Endothelial cell of umbilical vein (primary cell): ENCODE results near the gene SEMA5A. TPM values are rescaled to one million over a fixed set of nuclear protein-coding genes. Genes with fewer than 3 reads are reported as not detected.

Experiments used
- BruUV-seq: library from RNA; stranded (reverse); fragments of 400-500 nt; replicated peaks from 2 replicates; lab custom pipeline; 2021; lab: Mats Ljungman, UMichigan
- CTCF ChIA-PET: fragments of 300-600, 350-600 bp; sonication (Branson Sonifier 250); formaldehyde crosslinking; loops from one replicate; lab custom pipeline; 2021; ENCODE audit warnings: antibody characterized with exemption, inconsistent platforms; lab: Charles Lee
- POLR2A ChIA-PET: fragments of 300-600, 350-600 bp; sonication (Branson Sonifier 250); formaldehyde crosslinking; loops from one replicate; lab custom pipeline; 2021; ENCODE audit warnings: antibody characterized with exemption, inconsistent platforms; lab: Charles Lee
- DNase-seq: peaks from one replicate; pipeline ENCODE4 v3.0.0-alpha.2; 2011; ENCODE audit warnings: low read depth, low spot score
- FAIRE-seq: peaks from 2 replicates; lab custom pipeline; 2011; peaks lifted over from hg19 to GRCh38; lab: Jason Lieb, UNC
- H2AFZ ChIP-seq: 2 replicates; pipeline ENCODE4 v1.6.0; 2012; ENCODE audit warnings: low read depth, low read length, control low read depth, inconsistent platforms
- H3K27ac ChIP-seq: 2 replicates; pipeline ENCODE4 v1.5.1; 2011; ENCODE audit warnings: low read depth, mild to moderate bottlenecking, control low read depth, low read length, moderate library complexity; ENCODE audit not compliant: insufficient read depth
- H3K27me3 ChIP-seq, 2 experiments: 2 replicates each; pipeline versions ENCODE4 v1.6.0 to v1.6.1; 2011; ENCODE audit warnings: low read length in 2 of 2, mixed read lengths in 1 of 2; ENCODE audit not compliant: control insufficient read depth in 2 of 2, insufficient read depth in 2 of 2
- H3K36me3 ChIP-seq, 2 experiments: 2 replicates in 1 of 2; 3 replicates in 1 of 2; pipeline ENCODE4 v1.5.1; 2011; ENCODE audit warnings: low read length in 2 of 2, mild to moderate bottlenecking in 1 of 2, moderate library complexity in 1 of 2; ENCODE audit not compliant: control insufficient read depth in 2 of 2, insufficient read depth in 2 of 2; ENCODE audit errors: extremely low read depth in 1 of 2
- H3K4me1 ChIP-seq: 3 replicates; pipeline ENCODE4 v1.5.1; 2011; ENCODE audit warnings: mild to moderate bottlenecking, low read length; ENCODE audit not compliant: control insufficient read depth, insufficient read depth; ENCODE audit errors: extremely low read depth
- H3K4me2 ChIP-seq: 2 replicates; pipeline ENCODE4 v1.6.1; 2011; ENCODE audit warnings: low read length, control low read depth, mixed read lengths; ENCODE audit not compliant: insufficient read depth
- H3K4me3 ChIP-seq, 3 experiments: fragments of 200-600 bp in 1 of 3; sonication (generic), shearing (Covaris generic) in 1 of 3; replicated peaks in 1 of 3; 2 replicates each; pipeline ENCODE4 v1.5.1; 2011 to 2016; ENCODE audit warnings: control low read depth in 3 of 3, low read length in 3 of 3, mild to moderate bottlenecking in 2 of 3, inconsistent platforms in 1 of 3, low read depth in 1 of 3, moderate library complexity in 1 of 3; ENCODE audit not compliant: insufficient read depth in 1 of 3
- H3K79me2 ChIP-seq: 2 replicates; pipeline ENCODE4 v1.6.0; 2012; ENCODE audit warnings: low read length, inconsistent platforms; ENCODE audit not compliant: control insufficient read depth, insufficient read depth
- H3K9ac ChIP-seq: replicated peaks from 2 replicates; pipeline ENCODE3; 2011; ENCODE audit warnings: low read length, control low read depth; ENCODE audit not compliant: insufficient read depth; ENCODE audit errors: extremely low read depth
- H3K9me1 ChIP-seq: replicated peaks from 3 replicates; pipeline ENCODE4 v1.6.0; 2011; ENCODE audit warnings: mild to moderate bottlenecking, low read length; ENCODE audit not compliant: control insufficient read depth, insufficient read depth; ENCODE audit errors: extremely low read depth
- H3K9me3 ChIP-seq: replicated peaks from 2 replicates; pipeline ENCODE4 v1.5.1; 2012; ENCODE audit warnings: low read length, inconsistent platforms; ENCODE audit not compliant: control insufficient read depth, insufficient read depth
- H4K20me1 ChIP-seq: replicated peaks from 2 replicates; pipeline ENCODE3; 2011; ENCODE audit warnings: mild to moderate bottlenecking, low read length; ENCODE audit not compliant: control insufficient read depth, insufficient read depth; ENCODE audit errors: extremely low read depth
- EZH2 ChIP-seq: IDR thresholded peaks from 2 replicates; pipeline ENCODE4 v1.6.1; 2012; ENCODE audit warnings: borderline replicate concordance, low read depth, mild to moderate bottlenecking, moderate library complexity, low read length, inconsistent platforms; ENCODE audit not compliant: severe bottlenecking
- FOS ChIP-seq: IDR thresholded peaks from 2 replicates; pipeline ENCODE4 v1.6.1; 2011; ENCODE audit warnings: mild to moderate bottlenecking, low read length, moderate library complexity, borderline replicate concordance; ENCODE audit not compliant: insufficient read depth
- JUN ChIP-seq: IDR thresholded peaks from 2 replicates; pipeline ENCODE4 v1.6.1; 2011; ENCODE audit warnings: borderline replicate concordance, low read depth; ENCODE audit not compliant: insufficient read length, insufficient read depth
- MYC ChIP-seq: IDR thresholded peaks from one replicate; pipeline ENCODE4 v1.6.1; 2011; ENCODE audit warnings: mild to moderate bottlenecking, low read depth, low read length
- POLR2A ChIP-seq: IDR thresholded peaks from 2 replicates; pipeline ENCODE4 v1.6.1; 2012; ENCODE audit warnings: low read depth, mild to moderate bottlenecking, control low read depth, low read length
- POLR2AphosphoS5 ChIP-seq: IDR thresholded peaks from 2 replicates; pipeline ENCODE4 v1.6.1; 2012; ENCODE audit warnings: low read depth, mild to moderate bottlenecking, control low read depth, low read length, moderate library complexity; ENCODE audit not compliant: insufficient read depth
- dilution Hi-C: fragments of 300-500 bp; cut with MboI; formaldehyde crosslinking; loops from one replicate; pipeline ENCODE4 v1.15.0; 2019; ENCODE audit warnings: low sequenced_read_pairs; ENCODE audit not compliant: extremely low pct_ligation_motif_present
- intact Hi-C: fragments of 100-400 bp; cut with micrococcal nuclease; formaldehyde crosslinking; loops from one replicate; pipeline ENCODE4 v1.10.0; 2022
- polyA plus RNA-seq, 4 experiments: library from polyadenylated mRNA; depleted of rRNA in 3 of 4; stranded (reverse) in 3 of 4; unstranded in 1 of 4; fragments of >200 nt; gene quantifications; 2 replicates each; pipeline versions ENCODE4 v1.2.1 to v1.2.3, GENCODE V29; 2011 to 2012; ENCODE audit warnings: missing spikeins in 1 of 4
- total RNA-seq: library from RNA; stranded (reverse); gene quantifications from 2 replicates; pipeline ENCODE4 v1.2.3, GENCODE V29; 2021
- TF ChIP-seq, protein P1 (sequence below), 2 donors: IDR thresholded peaks; 1 replicate in 1 of 2; 2 replicates in 1 of 2; pipeline ENCODE4 v1.5.1; 2011; ENCODE audit warnings: low read length in 2 of 2, mild to moderate bottlenecking in 2 of 2, moderate library complexity in 2 of 2, control low read depth in 1 of 2, inconsistent platforms in 1 of 2, low read depth in 1 of 2; ENCODE audit not compliant: insufficient read depth in 1 of 2; ENCODE audit errors: extremely low read depth in 1 of 2
- TF ChIP-seq, protein P2 (sequence below): IDR thresholded peaks from 2 replicates; pipeline ENCODE4 v1.6.1; 2011; ENCODE audit not compliant: insufficient read depth, insufficient read length

The SEMA5A gene
- total and polyA plus RNA-seq, 2 donors (not counting 3 experiments of a cell fraction or from before 2014, with no cell fraction given), result 0.04 to 0.06 TPM

DNA sequence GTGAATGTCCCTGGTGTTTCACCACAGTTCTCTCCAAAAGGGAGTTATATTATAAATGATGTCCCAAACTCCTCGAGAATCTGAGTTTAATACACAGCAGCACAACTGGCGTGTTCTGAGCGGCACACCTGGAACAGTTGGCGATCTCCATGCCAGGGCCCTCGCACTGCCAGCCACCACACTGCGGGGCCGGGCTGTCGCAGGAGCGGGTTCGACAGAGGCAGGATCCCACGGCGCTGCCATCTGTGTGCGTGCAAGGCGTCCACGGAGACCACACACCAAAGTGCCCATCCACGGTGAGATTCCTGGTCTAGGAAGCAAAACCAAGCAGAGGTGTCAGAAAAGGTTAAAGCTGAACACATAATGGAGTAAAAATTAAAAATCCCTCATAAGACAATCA is 423.3 kb downstream of the SEMA5A start:
- FAIRE-seq (no peak), DNase-seq (no peak)
- TF ChIP-seq, protein P1, sequence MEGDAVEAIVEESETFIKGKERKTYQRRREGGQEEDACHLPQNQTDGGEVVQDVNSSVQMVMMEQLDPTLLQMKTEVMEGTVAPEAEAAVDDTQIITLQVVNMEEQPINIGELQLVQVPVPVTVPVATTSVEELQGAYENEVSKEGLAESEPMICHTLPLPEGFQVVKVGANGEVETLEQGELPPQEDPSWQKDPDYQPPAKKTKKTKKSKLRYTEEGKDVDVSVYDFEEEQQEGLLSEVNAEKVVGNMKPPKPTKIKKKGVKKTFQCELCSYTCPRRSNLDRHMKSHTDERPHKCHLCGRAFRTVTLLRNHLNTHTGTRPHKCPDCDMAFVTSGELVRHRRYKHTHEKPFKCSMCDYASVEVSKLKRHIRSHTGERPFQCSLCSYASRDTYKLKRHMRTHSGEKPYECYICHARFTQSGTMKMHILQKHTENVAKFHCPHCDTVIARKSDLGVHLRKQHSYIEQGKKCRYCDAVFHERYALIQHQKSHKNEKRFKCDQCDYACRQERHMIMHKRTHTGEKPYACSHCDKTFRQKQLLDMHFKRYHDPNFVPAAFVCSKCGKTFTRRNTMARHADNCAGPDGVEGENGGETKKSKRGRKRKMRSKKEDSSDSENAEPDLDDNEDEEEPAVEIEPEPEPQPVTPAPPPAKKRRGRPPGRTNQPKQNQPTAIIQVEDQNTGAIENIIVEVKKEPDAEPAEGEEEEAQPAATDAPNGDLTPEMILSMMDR (IDR thresholded peaks at IDR 0.05; ENCODE audit: extremely low read depth in 1 of 2, insufficient read depth in 1 of 2, low read depth in 1 of 2, low read length in 2 of 2), result no peak
- TF ChIP-seq FOS (no peak), MYC (no peak), POLR2A (no peak), EZH2 (no peak), JUN (no peak)
- intact Hi-C loops, result no loop called here
- H3K4me1 ChIP-seq, result no peaks in the 10 kb centered on the region
- no peaks in the 10 kb centered on the region for H3K27me3 ChIP-seq
- no peak overlapping the region for H3K4me2 ChIP-seq
- H3K79me2 ChIP-seq, result no peaks in the 10 kb centered on the region
- H3K4me3 ChIP-seq, result no peak overlapping the region
- no TSS peak for BruUV-seq
- no peaks in the 10 kb centered on the region for H3K36me3 ChIP-seq
- H3K9me1 ChIP-seq, result no peaks in the 10 kb centered on the region
- CTCF ChIA-PET, result no interaction called here
- H3K9me3 ChIP-seq, result no peaks in the 10 kb centered on the region
- dilution Hi-C loops, result no loop called here
- H2AFZ ChIP-seq, result no peak overlapping the region
- no peak overlapping the region for H3K9ac ChIP-seq
- no peak overlapping the region for H3K27ac ChIP-seq
- POLR2A ChIA-PET, result no interaction called here
- no peaks in the 10 kb centered on the region for H4K20me1 ChIP-seq

DNA sequence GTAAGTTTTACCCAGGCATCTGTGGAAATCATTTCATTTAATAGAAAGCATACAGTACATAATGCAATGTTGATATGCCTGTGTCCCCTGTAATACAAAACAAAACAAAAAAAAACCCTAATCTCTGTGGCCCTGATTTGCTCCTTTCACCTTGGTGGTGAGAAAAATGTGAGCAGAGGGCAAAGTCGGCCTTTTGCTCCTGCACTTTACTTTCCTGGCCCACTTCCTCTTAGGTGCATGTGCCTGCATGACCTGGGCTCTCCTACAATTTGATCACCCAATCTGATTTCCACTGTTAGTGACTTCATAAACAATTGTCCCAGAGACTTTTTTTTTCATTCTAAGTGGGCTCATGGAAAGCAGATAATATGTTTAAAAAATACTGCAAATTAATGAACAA is 424.3 kb downstream of the SEMA5A start:
- no peaks in the 10 kb centered on the region for H3K9me1 ChIP-seq
- dilution Hi-C loops, result no loop called here
- DNase-seq (no peak), FAIRE-seq (no peak)
- H3K4me2 ChIP-seq, result no peak overlapping the region
- BruUV-seq, result no TSS peak
- intact Hi-C loops, result no loop called here
- H4K20me1 ChIP-seq, result no peaks in the 10 kb centered on the region
- POLR2A ChIA-PET, result no interaction called here
- H3K36me3 ChIP-seq, result no peaks in the 10 kb centered on the region
- no peak overlapping the region for H2AFZ ChIP-seq
- no peak overlapping the region for H3K9ac ChIP-seq
- TF ChIP-seq MYC (no peak), POLR2A (no peak), POLR2AphosphoS5 (no peak), FOS (no peak)
- TF ChIP-seq, protein P2, sequence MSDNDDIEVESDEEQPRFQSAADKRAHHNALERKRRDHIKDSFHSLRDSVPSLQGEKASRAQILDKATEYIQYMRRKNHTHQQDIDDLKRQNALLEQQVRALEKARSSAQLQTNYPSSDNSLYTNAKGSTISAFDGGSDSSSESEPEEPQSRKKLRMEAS, result no peak
- TF ChIP-seq, protein P1 (IDR thresholded peaks at IDR 0.05; ENCODE audit: extremely low read depth in 1 of 2, insufficient read depth in 1 of 2, low read depth in 1 of 2, low read length in 2 of 2), result no peak
- no peaks in the 10 kb centered on the region for H3K79me2 ChIP-seq
- no peak overlapping the region for H3K4me3 ChIP-seq
- no peaks in the 10 kb centered on the region for H3K27me3 ChIP-seq
- CTCF ChIA-PET, result no interaction called here
- no peaks in the 10 kb centered on the region for H3K4me1 ChIP-seq
- H3K27ac ChIP-seq, result no peak overlapping the region
- no peaks in the 10 kb centered on the region for H3K9me3 ChIP-seq
